Uterus (tissue), 2 donors: ENCODE results near the gene CDC7.
"Not testable (repeated sequence)": the region's sequence is repeated elsewhere in the genome, so short reads cannot be mapped to it uniquely, and the experiment has no call there.

Source experiments
- CTCF ChIP-seq, 4 experiments: fragments of 200-600 bp in 2 of 4; fragments of 450-650 bp in 2 of 4; sonication (generic) in 2 of 4; IDR thresholded peaks; one replicate each; pipeline ENCODE4 v1.5.1; 2016 to 2019; ENCODE audit warnings: antibody characterized with exemption in 4 of 4, mild to moderate bottlenecking in 2 of 4, moderate library complexity in 1 of 4
- POLR2A ChIP-seq, 2 donors: fragments of 450-650 bp; IDR thresholded peaks; one replicate each; pipeline ENCODE4 v1.6.1; 2016; ENCODE audit warnings: antibody characterized with exemption in 2 of 2, mild to moderate bottlenecking in 1 of 2, moderate library complexity in 1 of 2

GRCh38 chr1:91519167-91519566 lies 18.5 kb downstream of the CDC7 start:
- peak in 1 of 4 experiments; percentile 17 for TF ChIP-seq CTCF (IDR thresholded peaks at IDR 0.05)
- TF ChIP-seq POLR2A (IDR thresholded peaks at IDR 0.05), result not testable (repeated sequence)
